Nephron progenitor cell (in vitro differentiated cells): Measurements from ENCODE around the gene LRCH1.

Source experiments
- DNase-seq: peaks from one replicate; pipeline ENCODE4 v3.0.0; 2021
- H3K27ac Mint-ChIP-seq: 2 replicates; pipeline ENCODE4 v1.8.0; 2021; ENCODE audit warnings: mild to moderate bottlenecking, moderate library complexity, mixed read lengths
- H3K27me3 Mint-ChIP-seq: 2 replicates; pipeline ENCODE4 v1.8.0; 2021; ENCODE audit warnings: mild to moderate bottlenecking, low read depth, mixed read lengths; ENCODE audit not compliant: poor library complexity
- H3K36me3 Mint-ChIP-seq: 2 replicates; pipeline ENCODE4 v1.8.0; 2021; ENCODE audit warnings: low read depth, mixed read lengths
- H3K4me1 Mint-ChIP-seq: 2 replicates; pipeline ENCODE4 v1.8.0; 2021; ENCODE audit warnings: mixed read lengths
- H3K4me3 Mint-ChIP-seq: 2 replicates; pipeline ENCODE4 v1.8.0; 2021; ENCODE audit warnings: mild to moderate bottlenecking, moderate library complexity, mixed read lengths
- H3K9me3 Mint-ChIP-seq: 2 replicates; pipeline ENCODE4 v1.8.0; 2021; ENCODE audit warnings: mild to moderate bottlenecking, moderate library complexity, mixed read lengths
- TF ChIP-seq, protein P1 (sequence below): fragments of 200-600 bp; sonication (generic); IDR thresholded peaks from 2 replicates; pipeline ENCODE4 v1.5.0; 2021; ENCODE audit warnings: antibody characterized with exemption

The LRCH1 gene

DNA sequence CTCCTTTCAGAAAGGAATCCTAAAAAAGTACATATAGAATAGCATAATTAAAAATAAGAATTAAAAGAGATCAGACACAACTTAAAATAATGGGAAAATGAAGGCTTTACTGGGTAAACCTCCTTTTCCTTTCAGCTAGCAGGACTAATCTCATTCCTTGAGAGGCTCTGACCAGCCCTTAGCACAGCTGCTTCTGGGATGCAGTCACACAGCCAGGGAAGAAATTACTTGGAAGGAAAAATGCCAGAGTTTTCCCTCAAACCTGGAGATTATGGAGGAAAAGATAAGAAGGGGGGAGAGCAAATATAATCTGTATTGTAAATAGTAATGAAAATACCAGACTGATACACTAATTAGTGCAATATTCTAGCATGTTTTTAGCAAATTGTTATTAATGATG lies 91.8 kb downstream of the LRCH1 start:
- Mint-ChIP-seq H3K9me3 (no peaks in the 10 kb centered on the region), H3K4me3 (no peak overlapping the region), H3K27ac (no peak overlapping the region), H3K36me3 (no peaks in the 10 kb centered on the region), H3K27me3 (no peaks in the 10 kb centered on the region), H3K4me1 (peaks cover 65% of the 10 kb centered on the region)
- TF ChIP-seq, protein P1, sequence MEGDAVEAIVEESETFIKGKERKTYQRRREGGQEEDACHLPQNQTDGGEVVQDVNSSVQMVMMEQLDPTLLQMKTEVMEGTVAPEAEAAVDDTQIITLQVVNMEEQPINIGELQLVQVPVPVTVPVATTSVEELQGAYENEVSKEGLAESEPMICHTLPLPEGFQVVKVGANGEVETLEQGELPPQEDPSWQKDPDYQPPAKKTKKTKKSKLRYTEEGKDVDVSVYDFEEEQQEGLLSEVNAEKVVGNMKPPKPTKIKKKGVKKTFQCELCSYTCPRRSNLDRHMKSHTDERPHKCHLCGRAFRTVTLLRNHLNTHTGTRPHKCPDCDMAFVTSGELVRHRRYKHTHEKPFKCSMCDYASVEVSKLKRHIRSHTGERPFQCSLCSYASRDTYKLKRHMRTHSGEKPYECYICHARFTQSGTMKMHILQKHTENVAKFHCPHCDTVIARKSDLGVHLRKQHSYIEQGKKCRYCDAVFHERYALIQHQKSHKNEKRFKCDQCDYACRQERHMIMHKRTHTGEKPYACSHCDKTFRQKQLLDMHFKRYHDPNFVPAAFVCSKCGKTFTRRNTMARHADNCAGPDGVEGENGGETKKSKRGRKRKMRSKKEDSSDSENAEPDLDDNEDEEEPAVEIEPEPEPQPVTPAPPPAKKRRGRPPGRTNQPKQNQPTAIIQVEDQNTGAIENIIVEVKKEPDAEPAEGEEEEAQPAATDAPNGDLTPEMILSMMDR = no peak
- no peak for DNase-seq

DNA sequence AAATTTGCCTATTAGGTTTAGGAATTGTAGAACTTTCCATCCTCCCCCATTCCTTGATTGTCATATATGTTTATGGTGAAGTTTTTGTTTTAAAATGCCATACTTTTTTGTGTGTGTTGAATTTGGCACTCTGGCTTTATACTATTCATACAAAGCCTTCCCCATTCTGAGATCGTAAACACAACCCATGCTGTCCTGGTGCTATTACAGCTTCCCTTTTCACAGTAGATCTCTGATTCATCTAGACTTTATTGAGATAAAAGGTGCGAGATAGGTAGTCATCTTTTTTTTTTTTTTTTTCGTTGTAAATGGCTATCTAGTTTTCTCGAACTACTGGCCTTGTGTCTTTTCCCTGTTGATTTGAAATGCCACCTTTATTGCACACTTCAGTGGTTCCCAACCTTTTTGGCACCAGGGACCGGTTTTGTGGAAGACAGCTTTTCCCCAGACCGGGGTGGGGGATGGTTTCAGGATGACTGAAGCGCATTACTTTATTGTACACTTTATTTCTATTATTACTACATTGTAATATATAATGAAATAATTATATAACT lies 94.6 kb downstream of the LRCH1 start:
- no peak for DNase-seq
- H3K36me3 Mint-ChIP-seq = peaks cover 18% of the 10 kb centered on the region
- no peaks in the 10 kb centered on the region for H3K9me3 Mint-ChIP-seq
- H3K4me3 Mint-ChIP-seq = no peak overlapping the region
- no peak overlapping the region for H3K27ac Mint-ChIP-seq
- peaks cover 45% of the 10 kb centered on the region for H3K4me1 Mint-ChIP-seq
- TF ChIP-seq, protein P1 = no peak
- no peaks in the 10 kb centered on the region for H3K27me3 Mint-ChIP-seq

DNA sequence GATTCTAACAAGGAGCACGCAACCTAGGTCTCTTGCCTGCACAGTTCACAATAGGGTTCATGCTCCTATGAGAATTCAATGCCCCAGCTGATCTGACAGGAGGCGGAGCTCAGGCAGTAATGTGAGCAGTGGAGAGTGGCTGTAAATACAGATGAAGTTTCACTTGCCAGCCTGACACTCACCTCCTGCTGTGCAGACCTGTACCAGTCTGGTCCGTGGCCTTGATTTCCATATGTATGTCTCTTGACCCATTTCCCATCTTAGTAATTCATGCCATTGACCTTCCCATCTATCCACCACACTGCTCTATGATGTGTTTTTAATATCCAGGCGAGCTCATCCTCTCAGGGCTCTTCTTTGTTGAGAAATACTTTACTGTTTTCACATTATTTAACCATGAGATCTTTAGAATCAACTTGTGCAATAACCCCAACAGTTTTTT lies 95.2 kb downstream of the LRCH1 start:
- H3K9me3 Mint-ChIP-seq = no peaks in the 10 kb centered on the region
- TF ChIP-seq, protein P1 = no peak
- peaks cover 24% of the 10 kb centered on the region for H3K36me3 Mint-ChIP-seq
- DNase-seq = peak; percentile 46
- H3K4me3 Mint-ChIP-seq = no peak overlapping the region
- peaks cover 41% of the 10 kb centered on the region for H3K4me1 Mint-ChIP-seq
- H3K27me3 Mint-ChIP-seq = no peaks in the 10 kb centered on the region
- H3K27ac Mint-ChIP-seq = no peak overlapping the region

GRCh38 chr13:46649816-46650215 lies 96.8 kb downstream of the LRCH1 start:
- no peak for DNase-seq
- H3K27ac Mint-ChIP-seq = no peak overlapping the region
- TF ChIP-seq, protein P1 = no peak
- H3K4me3 Mint-ChIP-seq = no peak overlapping the region
- peaks cover 33% of the 10 kb centered on the region for H3K4me1 Mint-ChIP-seq
- no peaks in the 10 kb centered on the region for H3K9me3 Mint-ChIP-seq
- H3K27me3 Mint-ChIP-seq = no peaks in the 10 kb centered on the region
- H3K36me3 Mint-ChIP-seq = peaks cover 31% of the 10 kb centered on the region

DNA sequence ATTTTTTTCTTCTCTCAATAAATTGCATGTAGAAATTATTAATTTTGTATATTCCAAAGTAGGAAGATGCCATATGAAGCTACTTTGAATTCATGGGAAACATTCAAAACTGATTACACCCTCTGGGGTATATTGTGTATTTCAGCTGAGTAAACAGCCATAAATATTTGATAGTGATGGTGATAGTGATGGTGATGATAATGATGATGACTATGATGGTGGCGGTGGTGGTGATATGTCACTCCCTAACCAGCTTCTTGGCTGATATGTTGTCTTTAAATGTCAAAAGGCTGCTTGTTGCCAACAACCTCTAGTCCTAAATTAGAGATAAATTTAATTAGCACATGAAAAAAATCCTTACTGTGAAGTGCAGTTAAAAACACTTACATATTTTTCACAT lies 102.0 kb downstream of the LRCH1 start:
- Mint-ChIP-seq H3K27ac (no peak overlapping the region), H3K27me3 (no peaks in the 10 kb centered on the region), H3K9me3 (peaks cover 5% of the 10 kb centered on the region), H3K4me1 (peaks cover 32% of the 10 kb centered on the region), H3K36me3 (peaks cover 39% of the 10 kb centered on the region), H3K4me3 (no peak overlapping the region)
- no peak for DNase-seq
- TF ChIP-seq, protein P1 = no peak
